HepG2 (cell line): ENCODE results near the gene SLX9. TPM values are rescaled to one million over a fixed set of nuclear protein-coding genes. Genes with fewer than 3 reads are reported as not detected.

Experiments used
- ATAC-seq: fragments of 200-7000 bp; cut with Tn5 transposase; 3 replicates; pipeline ENCODE4 v1.9.1; 2020; ENCODE audit warnings: mild to moderate bottlenecking, moderate library complexity
- BruUV-seq: library from RNA; stranded (reverse); fragments of 400-500 nt; replicated peaks from 2 replicates; lab custom pipeline; 2021; lab: Mats Ljungman, UMichigan
- CTCF ChIA-PET: fragments of 300-600 bp; formaldehyde crosslinking; extraction: SDS; loops from one replicate; lab custom pipeline; 2021; ENCODE audit warnings: low total read pairs, inconsistent platforms, low intra/inter-chr PET ratio; lab: Yijun Ruan, JAX
- POLR2A ChIA-PET: fragments of 350-600 bp; sonication (Branson Sonifier 250); formaldehyde crosslinking; loops from one replicate; lab custom pipeline; 2020; ENCODE audit warnings: antibody characterized with exemption, inconsistent platforms; lab: Yijun Ruan, JAX
- DNase-seq: peaks from one replicate; pipeline ENCODE4 v3.0.0-alpha.2; 2015; ENCODE audit warnings: low spot score
- FAIRE-seq: peaks from 3 replicates; lab custom pipeline; 2011; peaks lifted over from hg19 to GRCh38; lab: Jason Lieb, UNC
- H2AFZ ChIP-seq: one replicate; pipeline ENCODE4 v1.6.1; 2011; ENCODE audit warnings: low read length, inconsistent platforms
- H3K27ac ChIP-seq: fragments of 300-600 bp; 3 replicates; pipeline ENCODE4 v1.8.0; 2011; ENCODE audit warnings: mixed run types, mild to moderate bottlenecking, mixed read lengths, low read length, inconsistent platforms; ENCODE audit not compliant: insufficient read depth; ENCODE audit errors: extremely low read length
- H3K27me3 ChIP-seq, 2 experiments: fragments of 200-600 bp in 1 of 2; 2 replicates in 1 of 2; 3 replicates in 1 of 2; pipeline versions ENCODE4 v1.6.0 to v1.8.0; 2011; ENCODE audit warnings: low read length in 2 of 2, mild to moderate bottlenecking in 2 of 2, moderate library complexity in 2 of 2, inconsistent platforms in 1 of 2; ENCODE audit not compliant: insufficient read depth in 2 of 2, control insufficient read depth in 1 of 2
- H3K36me3 ChIP-seq, 2 experiments: fragments of 200-600 bp in 1 of 2; replicated peaks in 1 of 2; 2 replicates in 1 of 2; 3 replicates in 1 of 2; pipeline versions ENCODE4 v1.5.1 to v1.8.0; 2011; ENCODE audit warnings: low read length in 2 of 2, inconsistent platforms in 1 of 2; ENCODE audit not compliant: insufficient read depth in 2 of 2, control insufficient read depth in 1 of 2
- H3K4me1 ChIP-seq: 2 replicates; pipeline ENCODE4 v1.5.1; 2012; ENCODE audit warnings: low read length, inconsistent platforms; ENCODE audit not compliant: insufficient read depth
- H3K4me2 ChIP-seq: 2 replicates; pipeline ENCODE4 v1.6.0; 2011; ENCODE audit warnings: low read depth, low read length, inconsistent platforms
- H3K4me3 ChIP-seq, 3 experiments: fragments of 200-600 bp in 1 of 3; sonication (generic), shearing (Covaris generic) in 1 of 3; replicated peaks in 1 of 3; 2 replicates each; pipeline ENCODE4 v1.5.1; 2011 to 2016; ENCODE audit warnings: low read length in 3 of 3, inconsistent platforms in 2 of 3, low read depth in 2 of 3, mild to moderate bottlenecking in 2 of 3, control low read depth in 1 of 3, mixed read lengths in 1 of 3; ENCODE audit not compliant: insufficient read depth in 1 of 3
- H3K79me2 ChIP-seq: one replicate; pipeline ENCODE4 v1.6.1; 2011; ENCODE audit warnings: low read length, inconsistent platforms; ENCODE audit not compliant: insufficient read depth
- H3K9ac ChIP-seq: 2 replicates; pipeline ENCODE4 v1.6.0; 2011; ENCODE audit warnings: mild to moderate bottlenecking, low read depth, low read length, inconsistent platforms; ENCODE audit not compliant: insufficient read depth
- H3K9me3 ChIP-seq: 2 replicates; pipeline ENCODE4 v1.5.1; 2012; ENCODE audit warnings: mild to moderate bottlenecking, low read length
- H4K20me1 ChIP-seq: 2 replicates; pipeline ENCODE4 v1.6.0; 2011; ENCODE audit warnings: inconsistent platforms, mild to moderate bottlenecking, low read length, moderate library complexity; ENCODE audit not compliant: insufficient read depth
- ARNTL ChIP-seq: sonication (generic); formaldehyde crosslinking; IDR thresholded peaks from 2 replicates; pipeline ENCODE4 v1.4.0; 2020; ENCODE audit warnings: mild to moderate bottlenecking, missing genetic modification reagents
- CENPT ChIP-seq: sonication (generic); formaldehyde crosslinking; IDR thresholded peaks from 2 replicates; pipeline ENCODE4 v1.8.0; 2022; ENCODE audit warnings: low read depth, mild to moderate bottlenecking, moderate library complexity, missing genetic modification reagents
- DPF2 ChIP-seq: sonication (generic); formaldehyde crosslinking; IDR thresholded peaks from 2 replicates; pipeline ENCODE4 v1.4.0; 2020; ENCODE audit warnings: mild to moderate bottlenecking, low read depth, missing genetic modification reagents, borderline replicate concordance
- FLYWCH1 ChIP-seq: sonication (generic); formaldehyde crosslinking; IDR thresholded peaks from 2 replicates; pipeline ENCODE4 v1.8.1; 2023; ENCODE audit warnings: mild to moderate bottlenecking, missing genetic modification reagents
- FOXM1 ChIP-seq: sonication (generic); formaldehyde crosslinking; IDR thresholded peaks from 2 replicates; pipeline ENCODE4 v1.5.0; 2020; ENCODE audit warnings: missing genetic modification reagents
- HMG20A ChIP-seq: IDR thresholded peaks from 2 replicates; pipeline ENCODE4 v1.6.1; 2016; ENCODE audit warnings: borderline replicate concordance
- JUND ChIP-seq: sonication (generic); formaldehyde crosslinking; IDR thresholded peaks from 2 replicates; pipeline ENCODE4 v1.8.0; 2022; ENCODE audit warnings: mild to moderate bottlenecking, missing genetic modification reagents
- KAT2B ChIP-seq: fragments of 150-350 bp; IDR thresholded peaks from 2 replicates; pipeline ENCODE4 v1.6.1; 2014; ENCODE audit warnings: low read depth, low read length, borderline replicate concordance
- NFKB2 ChIP-seq: sonication (generic); formaldehyde crosslinking; IDR thresholded peaks from 2 replicates; pipeline ENCODE4 v1.4.0; 2020; ENCODE audit warnings: missing genetic modification reagents, borderline replicate concordance
- PAF1 ChIP-seq: IDR thresholded peaks from 2 replicates; pipeline ENCODE4 v1.6.1; 2016; ENCODE audit warnings: missing genetic modification reagents, missing compliant biosample characterization
- ZFP37 ChIP-seq: sonication (generic); formaldehyde crosslinking; IDR thresholded peaks from 2 replicates; pipeline ENCODE4 v1.4.0; 2020; ENCODE audit warnings: missing genetic modification reagents, borderline replicate concordance
- ZHX2 ChIP-seq, 2 experiments: sonication (generic) in 1 of 2; formaldehyde crosslinking in 1 of 2; IDR thresholded peaks; 2 replicates each; pipeline versions ENCODE4 v1.6.1 to v1.9.0; 2014 to 2022; ENCODE audit warnings: antibody characterized with exemption in 1 of 2, borderline replicate concordance in 1 of 2, inconsistent platforms in 1 of 2, low read depth in 1 of 2, missing genetic modification reagents in 1 of 2
- ZNF747 ChIP-seq: sonication (generic); formaldehyde crosslinking; IDR thresholded peaks from 2 replicates; pipeline ENCODE4 v1.8.1; 2023; ENCODE audit warnings: missing genetic modification reagents, mild to moderate bottlenecking, borderline replicate concordance
- ZSCAN20 ChIP-seq: sonication (generic); formaldehyde crosslinking; IDR thresholded peaks from 2 replicates; pipeline ENCODE4 v1.4.0; 2020; ENCODE audit warnings: missing genetic modification reagents, mild to moderate bottlenecking, borderline replicate concordance
- WGBS: methylation state at CpG from one replicate; pipeline ENCODE4 v1.1.6; 2017; ENCODE audit warnings: low lambda C conversion rate; 5-methylcytosine and 5-hydroxymethylcytosine counted together
- in situ Hi-C: cut with HindIII; loops from 2 replicates; pipeline ENCODE4 v1.10.0; 2017; ENCODE audit warnings: low pct_unique_long_range_greater_than_20kb; ENCODE audit not compliant: extremely low pct_ligation_motif_present
- intact Hi-C: fragments of 100-400 bp; cut with micrococcal nuclease; formaldehyde crosslinking; loops from one replicate; pipeline ENCODE4 v1.10.0; 2022; ENCODE audit not compliant: unreplicated experiment
- polyA plus RNA-seq, 8 experiments: library from polyadenylated mRNA; depleted of rRNA in 3 of 8; stranded (reverse) in 7 of 8; unstranded in 1 of 8; fragments of >200 nt; fragmentation: Illumina TruSeq in 4 of 8; extraction: Trizol in 4 of 8; gene quantifications; 2 replicates each; pipeline versions ENCODE4 v1.2.1 to v1.2.3, GENCODE V29; 2011 to 2016; ENCODE audit warnings: low read depth in 4 of 8, missing spikeins in 1 of 8, mixed read lengths in 1 of 8; ENCODE audit not compliant: insufficient read depth in 1 of 8
- total RNA-seq, 5 experiments: library from RNA; depleted of rRNA; stranded (reverse); fragments of >200 nt; fragmentation: Illumina TruSeq; extraction: Trizol; gene quantifications; 2 replicates each; pipeline ENCODE4 v1.2.3, GENCODE V29; 2016; ENCODE audit warnings: low read depth in 1 of 5

Gene SLX9
- total and polyA plus RNA-seq, 2 of the 13 experiments (the other 11 are each of a cell fraction or from before 2014, with no cell fraction given) = 21.0 to 47.1 TPM

- no peak for ATAC-seq
- no peak overlapping the region for H3K4me3 ChIP-seq
- no peaks in the 10 kb centered on the region for H3K79me2 ChIP-seq
- BruUV-seq = no TSS peak
- TF ChIP-seq ZFP37 (CRISPR knock-in tag) (no peak), ZNF747 (CRISPR knock-in tag) (no peak), PAF1 (no peak), JUND (CRISPR knock-in tag) (no peak), NFKB2 (no peak), FOXM1 (CRISPR knock-in tag) (no peak), ARNTL (CRISPR knock-in tag) (no peak), HMG20A (CRISPR knock-in tag) (no peak), DPF2 (CRISPR knock-in tag) (no peak)
- in situ Hi-C loops (no loop called here), intact Hi-C loops (loop anchor here (10.0 kb wide), 1 partner anchor 64 kb away; the partner anchor contains the start of gene ADARB1)
- no peaks in the 10 kb centered on the region for H3K9me3 ChIP-seq
- peaks cover 86% of the 10 kb centered on the region for H3K4me1 ChIP-seq
- no peak overlapping the region for H3K9ac ChIP-seq
- WGBS = 86% methylated on average over 12 of the region's 12 CpGs
- H4K20me1 ChIP-seq = no peaks in the 10 kb centered on the region
- no peaks in the 10 kb centered on the region for H3K36me3 ChIP-seq
- DNase-seq = no peak
- FAIRE-seq = no peak
- no peak overlapping the region for H2AFZ ChIP-seq
- ChIA-PET CTCF (no interaction called here), POLR2A (interaction anchor here (7.0 kb wide), 1 partner anchor 26 kb away, joined by 141 read pairs; no protein-coding TSS in a partner anchor)
- H3K4me2 ChIP-seq = no peak overlapping the region
- no peak overlapping the region for H3K27ac ChIP-seq
- H3K27me3 ChIP-seq = peaks cover 0 to 24% of the 10 kb centered on the region in 2 experiments; a peak in 2 of 5 replicates
Measured at GRCh38 chr21:45010860-45011259, 71.0 kb downstream of the SLX9 start.

DNA sequence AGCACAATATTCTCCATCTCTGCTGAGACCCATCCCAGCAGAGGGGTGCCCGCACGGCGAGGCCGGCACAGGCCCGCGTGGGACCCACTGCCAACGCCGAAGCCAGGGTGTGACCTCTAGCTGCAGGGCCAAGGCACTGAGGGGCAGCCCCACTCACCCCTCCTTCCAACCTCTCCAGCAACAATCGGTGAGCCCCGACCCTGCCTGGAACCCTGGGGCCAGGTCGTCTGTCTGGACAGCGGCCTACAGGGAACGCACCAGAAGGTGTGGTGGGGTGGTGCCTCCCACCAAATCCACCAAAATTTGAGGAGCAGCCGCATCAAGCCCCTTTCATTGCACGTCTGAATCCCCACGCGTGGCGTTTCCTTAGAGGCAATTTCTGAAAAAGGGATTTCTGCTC lies 71.6 kb downstream of the SLX9 start:
- Histone ChIP-seq H3K4me2 (no peak overlapping the region), H3K4me3 (no peak overlapping the region), H3K36me3 (no peaks in the 10 kb centered on the region), H3K27me3 (peaks cover 0 to 27% of the 10 kb centered on the region in 2 experiments; a peak in 2 of 5 replicates), H2AFZ (no peak overlapping the region), H3K9ac (no peak overlapping the region), H4K20me1 (no peaks in the 10 kb centered on the region), H3K27ac (no peak overlapping the region), H3K9me3 (no peaks in the 10 kb centered on the region), H3K4me1 (peaks cover 92% of the 10 kb centered on the region), H3K79me2 (no peaks in the 10 kb centered on the region)
- 96% methylated on average over 10 of the region's 18 CpGs for WGBS
- intact Hi-C loops (loop anchor here (10.0 kb wide), 1 partner anchor 63 kb away; the partner anchor contains the start of gene ADARB1), in situ Hi-C loops (no loop called here)
- no peak for ATAC-seq
- ChIA-PET CTCF (no interaction called here), POLR2A (interaction anchor here (2.0 to 7.0 kb wide), 8 partner anchors 9 to 127 kb away, joined by 6 to 141 read pairs (median 14); partner anchors contain the start of gene ADARB1)
- FAIRE-seq = no peak
- DNase-seq = no peak
- BruUV-seq = no TSS peak
- no peak for TF ChIP-seq KAT2B
- no peak for TF ChIP-seq FLYWCH1
- no peak for TF ChIP-seq ZHX2 (IDR thresholded peaks at IDR 0.05; ENCODE audit: low read depth)
- no peak for TF ChIP-seq ZHX2 (CRISPR knock-in tag; IDR thresholded peaks at IDR 0.05; ENCODE audit: borderline replicate concordance)
- TF ChIP-seq ZSCAN20 (CRISPR knock-in tag) = no peak
- no peak for TF ChIP-seq CENPT
